ENCODE measurements around the gene CRYBG1. TPM values are rescaled to one million over a fixed set of nuclear protein-coding genes. Genes with fewer than 3 reads are reported as not detected.

The CRYBG1 gene
- total and polyA plus RNA-seq, 10 of the 15 experiments (the other 5 are each of a cell fraction or from before 2014, with no cell fraction given) = 6.5 to 57.0 (median 25.2) TPM

GRCh38 chr6:106599440-106599839 lies 238.9 kb downstream of the CRYBG1 start:
- POLR2A ChIA-PET = no interaction called here
- no peaks in the 10 kb centered on the region for H3K27me3 ChIP-seq (replicated peaks in 1 of 2; ENCODE audit: control insufficient read depth in 2 of 2, insufficient read depth in 2 of 2, low read length in 1 of 2)
- CTCF ChIA-PET = interaction anchor here (0.6 to 2.0 kb wide), 2 partner anchors 91 to 380 kb away, joined by 3 to 8 read pairs; no protein-coding TSS in a partner anchor
- SMC1A ChIA-PET (ENCODE audit: uncharacterized antibody, unreplicated experiment) = no interaction called here
- H2AFZ ChIP-seq (ENCODE audit: control insufficient read depth, low read depth, low read length) = no peak overlapping the region
- RAD21 ChIA-PET (ENCODE audit: unreplicated experiment) = no interaction called here
- no peaks in the 10 kb centered on the region for H4K20me1 ChIP-seq (ENCODE audit: control insufficient read depth, insufficient read depth)
- H3K27ac ChIP-seq (ENCODE audit: control insufficient read depth, insufficient read depth) = no peak overlapping the region
- BruUV-seq (replicated peaks) = no TSS peak
- intact Hi-C loops (cut with micrococcal nuclease; ENCODE audit: unreplicated experiment) (no loop called here), in situ Hi-C loops (cut with MboI) (no loop called here)
- no peak overlapping the region for H3K4me2 ChIP-seq (ENCODE audit: control insufficient read depth, insufficient read depth)
- no peak for ATAC-seq
- H3K79me2 ChIP-seq (ENCODE audit: control insufficient read depth, insufficient read depth, low read length) = no peaks in the 10 kb centered on the region
- TF ChIP-seq ZBTB33 (IDR thresholded peaks at IDR 0.05) = no peak
- TF ChIP-seq SMARCA5 (IDR thresholded peaks at IDR 0.05) = no peak
- TF ChIP-seq, protein P1, sequence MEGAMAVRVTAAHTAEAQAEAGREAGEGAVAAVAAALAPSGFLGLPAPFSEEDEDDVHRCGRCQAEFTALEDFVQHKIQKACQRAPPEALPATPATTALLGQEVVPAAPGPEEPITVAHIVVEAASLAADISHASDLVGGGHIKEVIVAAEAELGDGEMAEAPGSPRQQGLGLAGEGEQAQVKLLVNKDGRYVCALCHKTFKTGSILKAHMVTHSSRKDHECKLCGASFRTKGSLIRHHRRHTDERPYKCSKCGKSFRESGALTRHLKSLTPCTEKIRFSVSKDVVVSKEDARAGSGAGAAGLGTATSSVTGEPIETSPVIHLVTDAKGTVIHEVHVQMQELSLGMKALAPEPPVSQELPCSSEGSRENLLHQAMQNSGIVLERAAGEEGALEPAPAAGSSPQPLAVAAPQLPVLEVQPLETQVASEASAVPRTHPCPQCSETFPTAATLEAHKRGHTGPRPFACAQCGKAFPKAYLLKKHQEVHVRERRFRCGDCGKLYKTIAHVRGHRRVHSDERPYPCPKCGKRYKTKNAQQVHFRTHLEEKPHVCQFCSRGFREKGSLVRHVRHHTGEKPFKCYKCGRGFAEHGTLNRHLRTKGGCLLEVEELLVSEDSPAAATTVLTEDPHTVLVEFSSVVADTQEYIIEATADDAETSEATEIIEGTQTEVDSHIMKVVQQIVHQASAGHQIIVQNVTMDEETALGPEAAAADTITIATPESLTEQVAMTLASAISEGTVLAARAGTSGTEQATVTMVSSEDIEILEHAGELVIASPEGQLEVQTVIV (IDR thresholded peaks at IDR 0.05; ENCODE audit: borderline replicate concordance, partially characterized antibody) = no peak
- TF ChIP-seq TCF3 (IDR thresholded peaks at IDR 0.05; ENCODE audit: borderline replicate concordance, insufficient read depth, low read depth, low read length) = no peak
- TF ChIP-seq SREBF2 (IDR thresholded peaks at IDR 0.05; ENCODE audit: low read length) = no peak
- no peak for TF ChIP-seq CREM (IDR thresholded peaks at IDR 0.05; ENCODE audit: low read depth)
- no peak for TF ChIP-seq CEBPZ (IDR thresholded peaks at IDR 0.05; ENCODE audit: low read depth, low read length)
- TF ChIP-seq USF1 (IDR thresholded peaks at IDR 0.05; ENCODE audit: borderline replicate concordance, extremely low read length, insufficient read depth, low read depth, low read length) = no peak
- TF ChIP-seq CREB1 (IDR thresholded peaks at IDR 0.05; ENCODE audit: low read depth) = no peak
- TF ChIP-seq, protein P2, sequence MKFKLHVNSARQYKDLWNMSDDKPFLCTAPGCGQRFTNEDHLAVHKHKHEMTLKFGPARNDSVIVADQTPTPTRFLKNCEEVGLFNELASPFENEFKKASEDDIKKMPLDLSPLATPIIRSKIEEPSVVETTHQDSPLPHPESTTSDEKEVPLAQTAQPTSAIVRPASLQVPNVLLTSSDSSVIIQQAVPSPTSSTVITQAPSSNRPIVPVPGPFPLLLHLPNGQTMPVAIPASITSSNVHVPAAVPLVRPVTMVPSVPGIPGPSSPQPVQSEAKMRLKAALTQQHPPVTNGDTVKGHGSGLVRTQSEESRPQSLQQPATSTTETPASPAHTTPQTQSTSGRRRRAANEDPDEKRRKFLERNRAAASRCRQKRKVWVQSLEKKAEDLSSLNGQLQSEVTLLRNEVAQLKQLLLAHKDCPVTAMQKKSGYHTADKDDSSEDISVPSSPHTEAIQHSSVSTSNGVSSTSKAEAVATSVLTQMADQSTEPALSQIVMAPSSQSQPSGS (IDR thresholded peaks at IDR 0.05; ENCODE audit: low read length) = no peak
- no peak for TF ChIP-seq CHD2 (IDR thresholded peaks at IDR 0.05; ENCODE audit: borderline replicate concordance, low read depth, low read length)
- no peak for FAIRE-seq
- no peaks in the 10 kb centered on the region for H3K4me1 ChIP-seq (ENCODE audit: control insufficient read depth, insufficient read depth, low read length)
- no peaks in the 10 kb centered on the region for H3K36me3 ChIP-seq (ENCODE audit: control insufficient read depth in 2 of 2, insufficient read depth in 2 of 2, low read length in 1 of 2)
- H3K9me3 ChIP-seq (replicated peaks; ENCODE audit: control insufficient read depth, insufficient read depth, low read length) = no peaks in the 10 kb centered on the region
- no peak for DNase-seq (ENCODE audit: low read depth, low spot score)
- H3K4me3 ChIP-seq = no peak overlapping the region
- no peak overlapping the region for H3K9ac ChIP-seq (ENCODE audit: control insufficient read depth, insufficient read depth, low read length)
- WGBS (ENCODE audit: insufficient coverage, insufficient replicate concordance, low lambda C conversion rate, missing lambda C conversion rate) = 50% methylated on average over 2 of the region's 2 CpGs
